ENCODE measurements around the gene LMO2.

- TF ChIP-seq POU6F1 (CRISPR knock-in tag; IDR thresholded peaks at IDR 0.05; ENCODE audit: borderline replicate concordance, low read depth) (no peak), ZNF8 (CRISPR knock-in tag; IDR thresholded peaks at IDR 0.05) (no peak), ZNF70 (CRISPR knock-in tag; IDR thresholded peaks at IDR 0.05) (no peak), ZFP30 (CRISPR knock-in tag; IDR thresholded peaks at IDR 0.05) (no peak), RARB (CRISPR knock-in tag; IDR thresholded peaks at IDR 0.05) (no peak), ZFP3 (CRISPR knock-in tag; IDR thresholded peaks at IDR 0.05) (no peak), ARNTL (CRISPR knock-in tag; IDR thresholded peaks at IDR 0.05; ENCODE audit: borderline replicate concordance, low read depth) (no peak), BACH2 (CRISPR knock-in tag; IDR thresholded peaks at IDR 0.05; ENCODE audit: borderline replicate concordance) (no peak), CSRNP3 (CRISPR knock-in tag; IDR thresholded peaks at IDR 0.05) (no peak)
- TF ChIP-seq, protein P1, sequence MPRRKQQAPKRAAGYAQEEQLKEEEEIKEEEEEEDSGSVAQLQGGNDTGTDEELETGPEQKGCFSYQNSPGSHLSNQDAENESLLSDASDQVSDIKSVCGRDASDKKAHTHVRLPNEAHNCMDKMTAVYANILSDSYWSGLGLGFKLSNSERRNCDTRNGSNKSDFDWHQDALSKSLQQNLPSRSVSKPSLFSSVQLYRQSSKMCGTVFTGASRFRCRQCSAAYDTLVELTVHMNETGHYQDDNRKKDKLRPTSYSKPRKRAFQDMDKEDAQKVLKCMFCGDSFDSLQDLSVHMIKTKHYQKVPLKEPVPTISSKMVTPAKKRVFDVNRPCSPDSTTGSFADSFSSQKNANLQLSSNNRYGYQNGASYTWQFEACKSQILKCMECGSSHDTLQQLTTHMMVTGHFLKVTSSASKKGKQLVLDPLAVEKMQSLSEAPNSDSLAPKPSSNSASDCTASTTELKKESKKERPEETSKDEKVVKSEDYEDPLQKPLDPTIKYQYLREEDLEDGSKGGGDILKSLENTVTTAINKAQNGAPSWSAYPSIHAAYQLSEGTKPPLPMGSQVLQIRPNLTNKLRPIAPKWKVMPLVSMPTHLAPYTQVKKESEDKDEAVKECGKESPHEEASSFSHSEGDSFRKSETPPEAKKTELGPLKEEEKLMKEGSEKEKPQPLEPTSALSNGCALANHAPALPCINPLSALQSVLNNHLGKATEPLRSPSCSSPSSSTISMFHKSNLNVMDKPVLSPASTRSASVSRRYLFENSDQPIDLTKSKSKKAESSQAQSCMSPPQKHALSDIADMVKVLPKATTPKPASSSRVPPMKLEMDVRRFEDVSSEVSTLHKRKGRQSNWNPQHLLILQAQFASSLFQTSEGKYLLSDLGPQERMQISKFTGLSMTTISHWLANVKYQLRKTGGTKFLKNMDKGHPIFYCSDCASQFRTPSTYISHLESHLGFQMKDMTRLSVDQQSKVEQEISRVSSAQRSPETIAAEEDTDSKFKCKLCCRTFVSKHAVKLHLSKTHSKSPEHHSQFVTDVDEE (CRISPR knock-in tag; IDR thresholded peaks at IDR 0.05), result no peak
Measured at GRCh38 chr11:33819278-33820035, 72.4 kb downstream of the LMO2 start.
